Measurements from ENCODE around the gene PRM3.

Gene PRM3, protein sequence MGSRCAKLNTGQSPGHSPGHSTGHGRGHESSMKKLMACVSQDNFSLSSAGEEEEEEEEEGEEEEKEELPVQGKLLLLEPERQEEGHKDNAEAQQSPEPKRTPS

DNA sequence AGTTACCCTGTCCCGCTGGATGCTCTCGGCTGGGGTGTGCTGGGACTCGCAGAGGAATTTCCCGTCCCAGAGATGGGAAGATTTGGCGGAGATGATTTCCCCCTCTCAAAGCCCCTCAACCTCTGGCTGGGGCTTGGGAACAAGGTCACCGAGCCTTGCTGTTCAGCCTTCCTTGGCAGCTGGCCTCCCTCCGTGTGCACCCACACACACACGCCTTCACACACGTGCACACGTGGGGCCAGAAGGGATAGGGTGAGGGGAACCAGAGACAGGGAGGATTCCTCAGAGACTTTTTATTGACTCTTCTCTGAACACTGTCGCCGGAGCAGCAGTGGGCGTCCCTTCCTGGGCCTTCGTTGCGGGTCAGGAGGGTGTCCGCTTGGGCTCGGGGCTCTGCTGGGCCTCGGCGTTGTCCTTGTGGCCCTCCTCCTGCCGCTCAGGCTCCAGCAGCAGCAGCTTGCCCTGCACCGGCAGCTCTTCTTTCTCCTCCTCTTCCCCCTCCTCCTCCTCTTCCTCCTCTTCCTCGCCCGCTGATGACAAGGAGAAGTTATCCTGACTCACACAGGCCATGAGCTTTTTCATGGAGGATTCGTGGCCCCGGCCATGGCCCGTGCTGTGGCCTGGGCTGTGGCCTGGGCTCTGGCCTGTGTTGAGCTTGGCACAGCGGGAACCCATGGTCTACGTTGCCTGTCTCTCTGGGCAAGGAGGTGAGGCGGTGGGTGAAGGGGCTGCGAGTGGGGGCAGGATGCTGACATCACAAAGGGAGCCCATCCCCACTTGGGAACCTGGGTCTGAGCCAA lies at the start of gene PRM3:
Gene PRM3 (minus strand): TSS at position 709 of the 800 bp plus-strand sequence. CDS start 34 bp downstream, at position 675.
- no peak for ATAC-seq (ENCODE audit: low read depth)
- no peak within 1 kb of the TSS for H3K27ac Mint-ChIP-seq
- DNase-seq (ENCODE audit: low spot score in 2 of 2): no peak
- H3K4me1 Mint-ChIP-seq: no peaks in the 10 kb centered on the region
- no peak within 1 kb of the TSS for H3K4me3 Mint-ChIP-seq
- no peaks in the 10 kb centered on the region for H3K9me3 Mint-ChIP-seq
- peaks cover 2% of the 10 kb centered on the region for H3K27me3 Mint-ChIP-seq
- H3K36me3 Mint-ChIP-seq: no peaks in the 10 kb centered on the region

DNA sequence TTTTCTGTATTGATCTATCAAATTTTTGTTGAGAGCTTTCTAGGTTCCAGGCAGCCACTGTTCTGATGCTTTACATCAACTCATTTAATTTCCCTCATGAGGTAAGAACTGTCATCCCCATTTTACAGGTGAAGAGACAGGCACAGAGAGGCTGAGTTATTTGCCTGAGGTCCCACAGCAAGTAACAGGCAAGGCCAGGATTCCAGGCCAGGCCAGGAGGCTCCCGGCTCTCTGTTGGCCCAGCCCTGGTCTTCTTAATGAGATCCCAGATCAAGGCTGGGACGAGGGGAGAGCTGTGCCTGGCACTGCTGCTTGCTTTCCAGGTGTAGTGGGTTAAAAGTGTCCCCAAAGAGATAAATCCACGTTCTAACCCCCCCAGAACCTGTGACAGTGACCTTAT lies 49.4 kb upstream of the PRM3 start:
- peak overlapping the region; percentile 7 for H3K27ac Mint-ChIP-seq
- H3K4me1 Mint-ChIP-seq: peaks cover 29% of the 10 kb centered on the region
- no peak overlapping the region for H3K4me3 Mint-ChIP-seq
- no peaks in the 10 kb centered on the region for H3K27me3 Mint-ChIP-seq
- no peaks in the 10 kb centered on the region for H3K36me3 Mint-ChIP-seq
- H3K9me3 Mint-ChIP-seq: peaks cover 4% of the 10 kb centered on the region
- DNase-seq (ENCODE audit: low spot score in 2 of 2) (no peak), ATAC-seq (ENCODE audit: low read depth) (no peak)

DNA sequence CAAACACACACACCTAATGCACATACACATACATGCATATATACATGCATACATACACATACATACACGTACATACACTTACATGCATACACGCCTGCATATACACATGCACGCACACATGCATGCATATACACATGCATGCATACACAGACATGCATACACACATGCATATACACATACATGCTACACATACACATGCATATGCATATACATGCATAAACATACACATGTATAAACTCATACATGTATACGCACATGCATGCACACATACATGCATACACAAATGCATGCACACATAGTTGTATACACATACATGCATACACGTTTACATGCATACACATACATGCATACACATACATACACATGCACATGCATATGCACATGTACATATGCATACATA lies 48.2 kb upstream of the PRM3 start:
- ATAC-seq (ENCODE audit: low read depth): no peak
- Mint-ChIP-seq H3K4me3 (no peak overlapping the region), H3K27ac (no peak overlapping the region), H3K9me3 (peaks cover 4% of the 10 kb centered on the region), H3K4me1 (peaks cover 19% of the 10 kb centered on the region), H3K36me3 (no peaks in the 10 kb centered on the region), H3K27me3 (no peaks in the 10 kb centered on the region)
- DNase-seq (ENCODE audit: low spot score in 2 of 2): no peak

DNA sequence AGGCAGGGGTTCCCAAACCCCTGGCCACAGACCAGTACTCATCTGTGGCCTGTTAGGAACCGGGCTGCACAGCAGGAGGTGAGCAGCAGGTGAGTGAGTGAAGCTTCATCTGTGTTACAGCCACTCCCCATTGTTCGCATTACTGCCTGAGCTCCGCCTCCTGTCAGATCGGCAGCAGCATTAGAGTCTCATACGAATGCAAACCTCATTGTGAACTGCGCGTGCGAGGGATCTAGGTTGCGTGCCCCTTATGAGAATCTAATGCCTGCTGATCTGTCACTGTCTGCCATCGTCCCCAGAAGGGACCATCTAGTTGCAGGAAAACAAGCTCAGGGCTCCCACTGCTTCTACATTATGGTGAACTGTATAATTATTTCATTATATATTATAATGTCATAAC lies 46.7 kb upstream of the PRM3 start:
- no peak overlapping the region for H3K4me3 Mint-ChIP-seq
- DNase-seq (ENCODE audit: low spot score in 2 of 2) (no peak), ATAC-seq (ENCODE audit: low read depth) (no peak)
- H3K4me1 Mint-ChIP-seq: peaks cover 12% of the 10 kb centered on the region
- H3K9me3 Mint-ChIP-seq: peaks cover 4% of the 10 kb centered on the region
- no peaks in the 10 kb centered on the region for H3K27me3 Mint-ChIP-seq
- H3K27ac Mint-ChIP-seq: no peak overlapping the region
- H3K36me3 Mint-ChIP-seq: no peaks in the 10 kb centered on the region

DNA sequence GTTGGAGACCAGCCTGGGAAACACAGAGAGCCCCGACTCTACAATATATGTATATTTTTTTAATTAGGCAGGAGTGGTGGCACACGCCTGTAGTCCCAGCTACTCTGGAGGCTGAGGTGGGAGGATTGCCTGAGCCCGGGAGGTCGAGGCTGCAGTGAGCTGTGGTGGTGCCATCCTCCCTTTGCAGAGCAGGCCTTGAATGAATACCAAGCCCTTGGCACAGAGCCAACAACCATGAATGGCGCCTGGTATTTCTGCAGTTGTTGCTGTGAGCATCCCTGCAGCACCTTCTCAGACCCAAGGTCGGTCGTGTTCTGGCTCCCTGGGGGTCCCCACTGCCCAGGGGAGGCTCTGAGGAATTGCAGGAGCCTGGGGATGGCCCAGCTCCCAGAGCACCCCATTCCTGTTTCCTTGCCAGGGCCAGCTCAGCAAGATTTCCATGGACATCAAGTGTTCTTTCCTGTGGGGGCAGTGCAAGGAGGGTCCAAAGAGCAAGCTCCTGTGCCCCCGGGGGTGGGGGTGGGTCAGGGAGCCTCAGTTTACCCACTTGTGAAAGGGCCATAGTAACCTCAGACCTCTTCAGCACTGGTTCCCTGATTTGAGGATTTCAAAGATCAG lies 46.2 kb upstream of the PRM3 start:
- Mint-ChIP-seq H3K4me3 (no peak overlapping the region), H3K9me3 (peaks cover 4% of the 10 kb centered on the region), H3K36me3 (no peaks in the 10 kb centered on the region), H3K27ac (no peak overlapping the region), H3K4me1 (peaks cover 7% of the 10 kb centered on the region), H3K27me3 (no peaks in the 10 kb centered on the region)
- no peak for ATAC-seq (ENCODE audit: low read depth)
- DNase-seq (ENCODE audit: low spot score in 2 of 2): no peak

DNA sequence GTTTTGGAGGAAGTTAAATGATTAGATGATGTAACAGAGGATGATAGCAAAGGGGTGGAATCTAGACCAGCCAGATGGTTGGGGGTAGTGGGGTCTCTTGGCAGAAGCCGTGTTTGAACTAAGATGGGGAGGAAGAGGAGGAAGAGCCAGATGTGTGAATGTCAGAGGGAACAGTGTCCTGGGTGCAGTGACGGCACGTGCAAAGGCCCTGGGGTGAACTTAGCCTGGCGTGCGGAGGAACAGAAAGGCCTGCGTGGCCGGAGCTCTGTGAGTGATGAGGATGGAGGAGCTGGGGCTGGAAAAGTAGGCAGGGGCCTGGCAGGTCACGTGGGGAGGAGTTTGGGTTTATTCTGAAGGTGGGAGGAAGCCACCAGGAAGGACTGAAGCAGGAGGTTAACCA lies 45.4 kb upstream of the PRM3 start:
- H3K4me3 Mint-ChIP-seq: no peak overlapping the region
- no peaks in the 10 kb centered on the region for H3K36me3 Mint-ChIP-seq
- H3K9me3 Mint-ChIP-seq: peaks cover 4% of the 10 kb centered on the region
- no peak for ATAC-seq (ENCODE audit: low read depth)
- no peaks in the 10 kb centered on the region for H3K27me3 Mint-ChIP-seq
- H3K27ac Mint-ChIP-seq: no peak overlapping the region
- H3K4me1 Mint-ChIP-seq: peaks cover 9% of the 10 kb centered on the region
- no peak for DNase-seq (ENCODE audit: low spot score in 2 of 2)

DNA sequence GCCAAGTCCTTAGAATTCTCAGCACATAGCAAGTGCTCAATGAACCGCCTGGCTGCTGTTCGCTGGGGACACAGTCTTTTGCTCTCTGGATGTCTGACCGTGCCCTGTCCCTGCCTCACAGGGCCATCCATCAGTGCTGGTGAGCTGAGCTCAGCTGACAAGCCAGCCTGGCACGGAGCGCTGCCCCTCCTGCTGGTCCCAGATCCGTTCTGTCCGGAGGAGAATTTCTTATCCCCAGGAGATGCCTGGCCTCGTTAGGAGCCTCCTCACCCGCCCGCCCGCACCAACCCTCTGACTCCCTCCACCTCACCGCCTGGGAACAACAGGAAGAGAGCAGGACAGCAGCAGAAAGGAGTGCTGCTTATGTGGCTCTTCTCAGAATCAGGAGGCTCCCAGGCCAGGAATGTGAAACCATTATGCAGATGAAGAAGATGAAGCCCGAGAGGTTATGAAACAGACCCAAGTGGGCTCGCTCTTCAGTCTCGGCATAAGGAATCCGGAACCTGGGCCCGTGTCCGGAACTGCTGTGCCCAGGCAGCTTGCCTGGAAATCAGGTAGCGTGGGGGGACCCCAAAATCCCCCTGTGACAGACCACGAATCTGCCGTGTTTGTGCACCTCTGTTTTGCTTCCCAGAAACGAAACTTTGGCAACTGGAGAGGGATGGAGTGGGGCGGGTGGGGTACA lies 43.0 kb upstream of the PRM3 start:
- Mint-ChIP-seq H3K4me3 (no peak overlapping the region), H3K36me3 (no peaks in the 10 kb centered on the region), H3K27me3 (no peaks in the 10 kb centered on the region), H3K9me3 (peaks cover 4% of the 10 kb centered on the region), H3K27ac (no peak overlapping the region), H3K4me1 (peaks cover 23% of the 10 kb centered on the region)
- ATAC-seq (ENCODE audit: low read depth) (no peak), DNase-seq (ENCODE audit: low spot score in 2 of 2) (no peak)

DNA sequence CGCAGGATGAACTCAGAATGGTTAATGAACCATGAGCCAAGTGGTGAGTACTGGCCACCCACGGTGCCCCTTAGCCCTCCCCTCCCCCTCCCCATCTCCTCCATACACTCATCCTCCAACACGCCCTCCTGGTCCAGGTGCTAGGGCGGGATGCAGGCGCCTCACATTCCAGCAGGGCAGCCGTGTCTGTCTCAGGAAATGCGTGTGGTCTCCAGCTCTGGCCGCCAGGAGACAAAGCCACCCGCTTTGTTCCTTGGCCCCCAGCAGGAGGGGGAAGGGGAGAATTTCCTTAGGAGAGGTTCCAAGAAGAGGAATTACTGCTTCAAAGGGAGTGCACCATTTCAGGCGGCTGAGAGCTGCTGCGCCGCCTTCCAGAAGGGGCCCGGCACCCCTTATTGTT lies 42.1 kb upstream of the PRM3 start:
- Mint-ChIP-seq H3K4me3 (no peak overlapping the region), H3K27ac (no peak overlapping the region), H3K4me1 (peaks cover 25% of the 10 kb centered on the region), H3K9me3 (peaks cover 4% of the 10 kb centered on the region), H3K27me3 (no peaks in the 10 kb centered on the region), H3K36me3 (no peaks in the 10 kb centered on the region)
- no peak for DNase-seq (ENCODE audit: low spot score in 2 of 2)
- ATAC-seq (ENCODE audit: low read depth): no peak

DNA sequence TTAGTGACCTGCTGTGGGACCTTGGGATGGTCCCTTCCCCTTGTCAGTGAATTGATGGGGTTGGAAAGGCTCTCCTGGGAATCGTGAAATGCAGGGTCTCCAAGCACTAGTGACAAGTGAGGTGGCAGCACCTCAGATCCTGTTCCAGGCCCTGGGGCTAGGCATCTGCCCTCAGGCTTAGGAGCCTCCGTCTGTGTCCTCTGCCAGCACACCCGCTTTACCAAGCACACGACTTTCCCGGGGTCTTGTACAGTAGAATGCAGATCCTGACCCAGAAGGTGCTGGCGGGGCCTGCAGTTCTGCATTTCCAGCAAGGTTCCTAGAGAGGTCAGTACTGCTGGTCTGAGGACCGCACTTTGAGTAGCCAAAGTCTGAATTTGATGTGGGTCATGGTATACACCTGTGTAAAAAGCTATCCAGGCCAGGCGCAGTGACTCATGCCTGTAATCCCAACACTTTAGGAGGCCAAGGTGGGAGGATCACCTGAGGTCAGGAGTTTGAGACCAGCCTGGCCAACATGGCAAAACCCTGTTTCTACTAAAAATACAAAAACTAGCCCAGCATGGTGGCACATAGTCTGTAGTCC lies 41.0 kb upstream of the PRM3 start:
- H3K36me3 Mint-ChIP-seq: no peaks in the 10 kb centered on the region
- H3K27me3 Mint-ChIP-seq: no peaks in the 10 kb centered on the region
- ATAC-seq (ENCODE audit: low read depth) (no peak), DNase-seq (ENCODE audit: low spot score in 2 of 2) (no peak)
- H3K4me1 Mint-ChIP-seq: peaks cover 34% of the 10 kb centered on the region
- H3K4me3 Mint-ChIP-seq: no peak overlapping the region
- H3K9me3 Mint-ChIP-seq: peaks cover 4% of the 10 kb centered on the region
- H3K27ac Mint-ChIP-seq: no peak overlapping the region

DNA sequence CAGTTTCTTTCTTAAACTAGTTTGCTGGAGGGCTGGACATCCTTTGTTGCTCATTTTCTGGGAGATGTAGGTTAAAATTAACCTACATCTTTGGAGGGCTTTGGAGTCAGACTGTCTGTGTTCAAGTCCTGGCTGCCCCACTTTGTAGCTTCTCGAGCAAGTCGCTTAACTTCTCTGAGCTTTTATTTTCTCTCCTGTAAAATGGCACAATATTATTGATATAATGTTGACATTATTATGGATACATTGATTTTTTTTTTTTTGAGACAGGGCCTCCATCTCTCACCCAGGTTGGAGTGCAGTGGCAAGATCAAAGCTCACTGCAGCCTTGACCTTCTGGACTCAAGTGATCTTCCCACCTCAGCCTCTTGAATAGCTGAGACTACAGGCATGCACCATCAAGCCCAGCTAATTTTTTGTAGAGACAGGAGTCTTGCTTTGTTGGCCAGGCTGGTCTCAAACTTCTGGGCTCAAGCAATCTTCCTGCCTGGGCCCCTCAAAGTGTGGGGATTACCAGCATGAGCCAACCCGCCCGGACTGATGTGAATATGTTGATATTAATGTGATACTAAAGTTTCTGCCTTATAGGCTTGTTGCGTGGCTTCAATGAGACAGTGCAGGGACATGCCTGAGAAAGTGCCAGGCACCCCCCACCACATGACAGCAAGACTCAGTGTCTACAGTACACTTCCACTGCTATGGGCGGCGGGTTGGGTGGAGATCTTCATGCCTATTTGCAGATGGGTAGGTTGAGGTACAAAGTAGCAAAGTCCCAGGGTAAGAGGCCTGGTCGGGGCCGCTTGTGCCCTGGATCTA lies 40.3 kb upstream of the PRM3 start:
- Mint-ChIP-seq H3K36me3 (no peaks in the 10 kb centered on the region), H3K27ac (no peak overlapping the region), H3K27me3 (no peaks in the 10 kb centered on the region), H3K4me1 (peaks cover 33% of the 10 kb centered on the region), H3K9me3 (peaks cover 2% of the 10 kb centered on the region), H3K4me3 (no peak overlapping the region)
- no peak for ATAC-seq (ENCODE audit: low read depth)
- DNase-seq (ENCODE audit: low spot score in 2 of 2): no peak

DNA sequence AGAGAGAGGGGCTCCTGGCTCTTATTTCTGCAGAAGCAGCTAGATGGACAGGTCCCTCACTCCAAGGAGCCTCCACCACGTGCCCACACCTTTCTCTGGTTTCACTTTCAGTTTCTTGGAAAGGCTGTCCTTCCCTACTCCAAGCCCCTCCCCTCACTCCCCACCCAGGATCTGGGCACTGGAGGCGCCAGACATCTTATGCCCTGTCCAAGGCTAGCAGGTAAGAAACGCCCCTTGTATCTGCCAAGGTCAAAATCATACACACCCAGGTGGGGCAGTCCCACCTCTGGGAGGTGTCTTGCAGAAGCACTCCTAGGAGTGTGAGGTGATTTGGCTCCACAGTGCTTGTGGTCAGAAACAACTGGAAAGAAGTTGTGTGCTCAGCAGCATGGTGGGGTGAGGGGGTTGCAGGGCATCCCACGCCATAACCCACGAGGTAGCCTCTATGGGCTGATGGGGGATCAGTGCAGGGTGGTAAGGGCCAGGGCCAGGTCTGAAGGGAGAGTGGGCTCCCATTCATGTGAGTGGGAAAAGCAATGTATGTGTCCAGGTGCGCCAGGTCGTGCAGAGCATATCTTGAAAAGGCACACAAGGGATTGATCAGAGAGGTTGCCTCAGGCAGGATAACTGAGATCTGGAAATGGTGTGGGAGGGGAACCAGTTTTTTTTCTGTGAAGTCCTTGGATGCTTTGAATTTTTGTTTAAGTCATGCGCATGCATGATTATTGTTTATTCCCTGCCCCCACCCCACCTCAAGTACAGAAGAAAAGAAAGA lies 39.5 kb upstream of the PRM3 start:
- no peak for ATAC-seq (ENCODE audit: low read depth)
- Mint-ChIP-seq H3K27ac (peak overlapping the region; percentile 18), H3K9me3 (no peaks in the 10 kb centered on the region), H3K36me3 (no peaks in the 10 kb centered on the region), H3K4me3 (no peak overlapping the region), H3K27me3 (no peaks in the 10 kb centered on the region), H3K4me1 (peaks cover 36% of the 10 kb centered on the region)
- DNase-seq (ENCODE audit: low spot score in 2 of 2): no peak

DNA sequence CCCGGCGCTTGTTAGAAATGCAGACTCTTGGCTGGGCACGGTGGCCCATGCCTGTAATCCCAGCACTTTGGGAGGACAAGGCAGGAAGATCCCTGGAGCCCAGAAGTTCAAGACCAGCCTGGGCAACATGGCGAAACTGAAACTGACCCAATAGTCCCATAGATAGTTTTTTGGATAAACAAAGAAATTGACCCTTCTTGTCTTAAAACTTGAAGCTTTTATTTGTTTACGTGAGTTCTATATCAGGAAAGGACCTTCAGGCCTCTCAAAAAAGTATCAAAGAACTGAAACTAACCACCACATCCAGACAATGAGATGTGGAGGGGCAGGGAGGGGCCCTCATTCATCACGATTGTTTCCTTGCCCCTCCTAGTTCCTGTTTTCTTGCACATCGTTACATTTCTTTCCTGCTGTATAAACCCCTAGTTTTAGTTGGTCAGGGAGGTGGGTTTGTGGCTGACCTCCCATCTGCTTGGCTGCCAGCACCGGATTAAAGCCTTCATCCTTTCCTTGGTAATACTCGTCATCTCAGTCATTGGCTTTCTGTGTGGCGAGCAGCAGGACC lies 37.6 kb upstream of the PRM3 start:
- Mint-ChIP-seq H3K4me3 (peak overlapping the region; percentile 75), H3K36me3 (peaks cover 2% of the 10 kb centered on the region), H3K4me1 (peaks cover 43% of the 10 kb centered on the region), H3K9me3 (peaks cover 2% of the 10 kb centered on the region), H3K27ac (peak overlapping the region; percentile 88), H3K27me3 (no peaks in the 10 kb centered on the region)
- ATAC-seq (ENCODE audit: low read depth) (peak; percentile 73), DNase-seq (ENCODE audit: low spot score in 2 of 2) (peak; percentile 52 to 68)

DNA sequence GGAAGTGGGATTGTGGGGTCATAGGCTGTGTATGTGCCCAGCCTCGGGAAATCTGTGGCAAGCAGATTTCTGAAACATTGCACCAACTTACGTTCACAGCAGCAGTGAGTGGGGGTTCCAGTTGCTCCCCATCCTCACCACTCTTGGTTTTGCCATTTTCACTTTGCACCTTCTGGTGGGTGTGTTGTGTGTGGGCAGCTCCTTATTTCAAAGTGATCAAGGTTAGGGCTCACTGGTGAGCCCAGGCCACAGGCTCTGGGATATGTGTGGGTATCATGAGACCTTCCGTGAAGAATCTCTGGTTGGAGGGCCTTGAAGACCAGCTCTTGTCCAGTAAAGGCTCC lies 37.2 kb upstream of the PRM3 start:
- peaks cover 2% of the 10 kb centered on the region for H3K36me3 Mint-ChIP-seq
- H3K27ac Mint-ChIP-seq: peak overlapping the region; percentile 88
- H3K4me3 Mint-ChIP-seq: peak overlapping the region; percentile 75
- peaks cover 2% of the 10 kb centered on the region for H3K9me3 Mint-ChIP-seq
- peaks cover 42% of the 10 kb centered on the region for H3K4me1 Mint-ChIP-seq
- ATAC-seq (ENCODE audit: low read depth): no peak
- no peak for DNase-seq (ENCODE audit: low spot score in 2 of 2)
- H3K27me3 Mint-ChIP-seq: no peaks in the 10 kb centered on the region
